HG03025 (cell line): ENCODE data around the gene KCNQ1.
A peak's percentile ranks its signal among the peaks of the same experiment; 100 is the strongest.

Experiments used
- ATAC-seq: cut with Tn5 transposase; IDR thresholded peaks from one replicate; pipeline ENCODE4 v1.9.1; 2021; ENCODE audit warnings: mild to moderate bottlenecking, moderate library complexity; ENCODE audit not compliant: unreplicated experiment, low FRiP score

Gene KCNQ1

DNA sequence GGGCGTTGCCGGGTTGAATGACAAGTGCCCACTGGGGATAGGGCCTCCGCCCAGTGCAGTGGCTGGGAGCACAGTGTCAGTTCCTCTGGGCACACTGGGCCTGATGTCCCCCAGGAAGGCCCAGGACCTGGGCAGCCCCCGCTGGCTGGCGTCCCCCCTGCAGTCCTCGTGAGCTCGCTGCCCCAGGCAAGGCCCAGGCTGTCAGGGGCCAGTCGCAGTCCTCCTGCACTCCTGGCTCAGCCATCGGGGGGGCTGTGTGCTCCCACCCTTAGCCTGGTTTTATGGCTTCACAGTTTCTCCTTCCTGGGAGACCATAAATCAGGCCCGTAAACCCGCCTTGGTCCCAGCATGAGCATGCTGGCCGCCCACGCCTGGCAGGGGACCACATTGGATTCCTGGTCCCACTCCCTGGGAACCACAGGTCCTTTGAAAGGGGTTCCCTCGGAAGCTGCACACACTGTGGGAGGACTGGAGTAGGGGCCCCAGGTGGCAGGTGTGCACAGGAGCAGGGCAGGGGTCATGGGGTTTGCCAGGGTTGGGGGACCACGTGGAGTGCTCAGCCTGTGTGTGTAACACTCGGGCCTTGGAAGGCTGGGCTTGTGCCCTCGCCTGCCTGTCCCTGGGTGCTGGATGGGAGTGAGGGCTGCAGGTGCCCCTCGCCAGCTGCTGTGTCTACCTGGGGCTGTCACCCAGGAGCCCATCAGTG, 141.4 kb downstream of the KCNQ1 start:
- ATAC-seq: no peak

GRCh38 chr11:2586793-2587131, 142.0 kb downstream of the KCNQ1 start:
- no peak for ATAC-seq

DNA sequence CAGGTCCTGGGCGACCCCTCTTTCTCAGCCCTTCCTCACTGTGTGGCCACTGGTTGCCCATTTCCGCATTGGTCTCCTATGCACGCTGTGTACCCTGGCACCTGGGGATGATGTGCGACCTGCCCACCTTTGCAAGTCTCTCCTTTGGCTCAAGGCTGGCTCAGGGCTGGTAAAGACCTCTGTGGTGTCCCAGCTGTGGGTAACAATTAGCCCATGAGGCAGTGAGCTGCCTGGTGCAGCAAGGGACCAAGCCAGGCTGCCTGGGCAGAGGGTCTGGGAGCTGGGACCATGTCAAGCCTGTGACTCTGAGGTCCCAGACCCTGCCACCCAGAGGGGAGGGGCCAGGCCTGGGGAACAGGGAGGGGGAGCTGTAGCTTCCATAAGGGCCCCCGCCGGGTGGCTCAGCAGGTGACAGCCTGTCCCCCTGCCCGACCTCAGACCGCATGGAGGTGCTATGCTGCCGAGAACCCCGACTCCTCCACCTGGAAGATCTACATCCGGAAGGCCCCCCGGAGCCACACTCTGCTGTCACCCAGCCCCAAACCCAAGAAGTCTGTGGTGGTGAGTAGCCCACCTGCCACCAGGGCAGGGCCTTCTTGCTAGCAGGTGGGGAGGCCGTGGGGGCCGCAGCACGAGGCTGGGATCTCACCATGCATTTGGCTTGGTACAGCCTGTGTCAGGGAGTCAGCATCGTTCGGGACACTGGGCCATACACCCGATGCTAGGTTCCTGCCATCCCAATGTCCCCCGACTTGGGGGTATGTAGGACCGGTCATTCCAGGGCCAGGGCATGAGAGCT, 142.5 kb downstream of the KCNQ1 start:
- no peak for ATAC-seq

DNA sequence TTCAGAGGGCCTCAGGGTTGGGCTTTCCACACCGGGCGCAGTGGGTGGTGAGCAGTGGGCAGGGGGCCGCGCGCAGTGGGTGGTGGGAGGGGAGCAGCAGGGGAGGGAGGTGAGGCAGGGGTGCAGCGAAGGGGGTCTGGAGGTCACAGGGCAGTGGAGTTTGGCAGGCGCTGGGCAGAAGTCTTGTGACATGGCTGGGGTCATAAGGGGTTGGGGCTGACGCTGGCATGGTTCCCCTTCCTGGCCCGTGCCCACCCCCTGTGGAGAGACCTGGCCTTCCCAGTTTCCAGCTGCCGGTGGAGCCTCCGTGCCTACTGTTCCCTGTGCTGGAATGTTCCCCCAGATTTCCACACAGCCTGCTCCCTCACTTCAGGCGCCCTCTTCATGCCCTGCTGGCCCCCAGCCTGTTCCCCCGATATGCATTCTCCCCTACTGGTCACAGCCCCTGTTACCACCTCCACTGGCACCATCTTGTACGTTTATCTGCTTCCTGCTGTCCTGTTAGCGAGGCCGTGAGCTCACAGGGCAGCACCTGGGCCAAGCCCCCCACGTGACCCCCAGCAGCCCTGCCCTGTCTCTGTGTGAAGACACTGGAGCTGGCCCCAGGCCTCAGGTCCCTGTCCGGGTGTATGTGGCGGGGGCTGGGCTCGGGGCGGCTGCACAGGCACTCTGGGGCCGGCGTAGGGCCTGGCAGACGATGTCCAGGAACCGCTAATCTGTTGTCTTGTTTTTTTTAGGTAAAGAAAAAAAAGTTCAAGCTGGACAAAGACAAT, 143.4 kb downstream of the KCNQ1 start:
- no peak for ATAC-seq

DNA sequence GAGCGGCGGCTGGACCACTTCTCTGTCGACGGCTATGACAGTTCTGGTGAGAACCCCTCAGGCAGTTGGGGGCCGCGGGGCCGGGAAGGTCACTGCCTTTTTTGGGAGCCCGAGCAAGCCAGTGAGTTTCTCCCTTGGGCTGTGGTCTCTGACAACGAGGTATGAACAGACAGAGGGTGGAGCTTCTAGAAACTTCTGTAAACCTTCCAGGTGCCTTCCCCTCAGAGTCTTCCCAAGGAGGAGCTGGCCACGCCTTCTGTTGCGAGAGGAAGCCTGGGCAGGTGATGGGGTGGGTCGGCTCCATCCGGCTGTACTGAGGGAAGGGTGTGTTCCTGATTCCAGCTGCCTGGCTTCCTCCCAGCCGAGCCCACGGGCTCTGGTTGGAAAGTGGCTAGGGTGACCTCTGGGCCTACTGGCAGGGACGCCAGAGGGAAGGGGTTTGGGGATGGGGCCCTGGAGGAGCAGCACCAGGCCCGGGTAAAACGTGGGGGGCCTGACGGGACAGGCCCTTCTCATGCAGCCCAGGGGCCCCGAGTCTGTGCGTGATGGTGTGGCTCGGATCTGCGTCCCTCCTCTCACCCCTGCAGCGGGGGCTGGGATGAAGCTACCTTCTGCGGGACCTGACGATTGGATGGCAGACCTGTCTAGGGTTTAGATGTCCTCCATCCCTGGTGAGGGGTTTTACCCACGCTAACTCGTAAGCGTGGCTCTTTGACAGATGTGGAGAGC, 144.2 kb downstream of the KCNQ1 start:
- no peak for ATAC-seq

- no peak for ATAC-seq
Measured at GRCh38 chr11:2589538-2589934, 144.7 kb downstream of the KCNQ1 start.

GRCh38 chr11:2590131-2590964, 145.5 kb downstream of the KCNQ1 start:
- no peak for ATAC-seq

DNA sequence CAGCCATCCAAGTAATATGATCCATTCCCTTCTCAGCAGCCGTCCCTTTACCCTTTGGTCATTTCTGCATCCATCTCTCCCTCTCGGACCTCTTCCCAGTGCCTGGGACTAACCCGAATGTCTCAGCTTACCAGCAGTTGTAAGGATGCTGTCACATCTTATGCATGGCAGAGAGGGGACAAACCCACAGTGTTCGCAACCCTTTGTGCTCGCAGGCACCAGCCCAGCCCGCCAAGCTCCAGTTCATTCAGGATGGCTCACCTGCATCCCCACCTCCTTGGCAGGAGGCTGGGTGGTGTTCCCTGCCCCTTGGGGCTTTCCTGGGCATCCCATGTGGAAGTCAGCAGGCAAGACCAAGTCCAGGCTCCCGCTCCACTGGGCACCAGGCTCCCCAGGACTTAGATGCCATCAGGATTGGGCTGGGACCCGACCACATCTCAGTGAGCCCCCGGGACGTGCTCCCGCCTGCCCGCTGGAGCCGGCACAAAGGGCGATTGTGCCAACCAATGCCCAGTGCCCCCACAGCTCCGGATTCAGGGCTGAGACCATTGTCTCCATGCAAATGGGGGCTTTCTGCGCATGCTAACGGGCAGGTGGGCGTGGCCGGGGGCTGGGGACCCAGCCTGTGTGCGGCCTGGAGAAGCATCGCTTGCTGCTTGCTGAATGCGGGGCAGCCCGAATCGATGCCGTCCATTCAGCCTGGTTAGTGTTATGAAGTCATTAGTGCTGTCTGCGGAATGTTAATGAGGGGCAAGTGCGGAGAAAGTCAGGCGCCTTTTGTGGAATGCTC, 146.4 kb downstream of the KCNQ1 start:
- no peak for ATAC-seq

- ATAC-seq: no peak
Measured at GRCh38 chr11:2591805-2592204, 147.0 kb downstream of the KCNQ1 start.

DNA sequence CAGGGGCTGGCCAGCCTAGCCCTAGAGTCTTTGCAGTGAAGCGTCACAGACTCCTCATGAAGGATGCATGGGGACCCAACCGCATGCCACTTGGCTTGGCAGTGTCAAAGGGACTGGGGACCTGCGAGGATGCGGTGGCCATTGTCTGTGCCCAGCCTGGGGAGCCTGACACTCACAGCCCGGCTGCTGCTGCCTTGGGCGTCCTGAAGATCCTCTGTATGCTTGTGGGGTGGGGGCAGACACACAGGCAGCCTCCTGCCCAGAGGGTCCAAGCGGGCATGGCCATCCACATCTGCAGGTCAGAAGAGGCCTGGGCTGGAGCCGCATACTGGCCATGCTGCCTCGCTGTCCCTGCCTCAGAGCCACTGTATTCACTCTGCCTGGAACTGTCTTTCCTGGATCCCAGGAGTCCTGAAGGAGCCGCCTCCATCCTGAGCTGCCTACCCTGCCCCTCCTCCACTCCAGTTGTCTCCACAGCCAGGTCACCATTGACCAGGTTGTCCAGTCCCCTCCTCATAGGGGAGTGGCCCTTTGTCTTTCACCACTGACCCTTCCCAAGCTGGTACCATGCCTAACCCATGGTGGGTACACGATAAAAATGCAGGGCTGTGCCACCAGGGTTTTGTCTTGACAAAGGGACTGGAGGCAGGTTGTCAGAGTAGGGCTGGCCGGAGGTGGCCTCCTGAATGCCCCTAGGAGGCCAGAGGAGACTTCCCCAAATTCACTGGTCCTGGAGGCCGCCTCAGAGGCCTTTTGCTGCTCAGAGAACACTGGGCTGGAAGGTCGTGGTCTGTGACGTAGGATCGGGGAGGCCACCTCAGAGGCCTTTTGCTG, 148.0 kb downstream of the KCNQ1 start:
- ATAC-seq: no peak

DNA sequence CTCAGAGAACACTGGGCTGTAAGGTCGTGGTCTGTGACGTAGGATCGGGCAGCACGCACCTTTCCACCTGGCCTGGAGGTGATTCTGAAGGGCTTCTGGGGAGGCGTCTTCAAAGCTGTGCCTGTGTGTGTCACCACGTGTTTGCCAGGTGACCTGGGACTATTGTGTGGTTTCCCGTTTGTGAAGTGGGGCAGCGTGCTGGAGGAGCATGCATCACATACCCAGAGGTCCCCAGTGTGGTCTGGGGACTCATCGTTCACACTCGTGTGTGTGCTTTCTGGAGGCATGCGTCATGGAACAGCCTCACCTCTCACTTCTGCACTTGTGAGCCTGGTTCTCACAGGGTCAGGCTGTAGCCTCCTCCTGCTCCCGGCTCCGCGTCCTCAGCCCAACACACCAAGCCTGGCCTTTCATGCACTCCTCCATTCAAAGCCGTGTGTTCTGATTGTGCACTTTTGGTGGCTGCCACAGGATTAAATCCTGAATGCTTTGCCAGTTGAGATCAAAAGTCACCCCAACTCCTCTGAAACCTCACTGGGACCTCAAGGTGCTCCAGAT, 148.7 kb downstream of the KCNQ1 start:
- ATAC-seq: no peak

GRCh38 chr11:2594267-2594666, 149.5 kb downstream of the KCNQ1 start:
- ATAC-seq: no peak

- ATAC-seq: no peak
Measured at GRCh38 chr11:2595204-2595603, 150.4 kb downstream of the KCNQ1 start.

DNA sequence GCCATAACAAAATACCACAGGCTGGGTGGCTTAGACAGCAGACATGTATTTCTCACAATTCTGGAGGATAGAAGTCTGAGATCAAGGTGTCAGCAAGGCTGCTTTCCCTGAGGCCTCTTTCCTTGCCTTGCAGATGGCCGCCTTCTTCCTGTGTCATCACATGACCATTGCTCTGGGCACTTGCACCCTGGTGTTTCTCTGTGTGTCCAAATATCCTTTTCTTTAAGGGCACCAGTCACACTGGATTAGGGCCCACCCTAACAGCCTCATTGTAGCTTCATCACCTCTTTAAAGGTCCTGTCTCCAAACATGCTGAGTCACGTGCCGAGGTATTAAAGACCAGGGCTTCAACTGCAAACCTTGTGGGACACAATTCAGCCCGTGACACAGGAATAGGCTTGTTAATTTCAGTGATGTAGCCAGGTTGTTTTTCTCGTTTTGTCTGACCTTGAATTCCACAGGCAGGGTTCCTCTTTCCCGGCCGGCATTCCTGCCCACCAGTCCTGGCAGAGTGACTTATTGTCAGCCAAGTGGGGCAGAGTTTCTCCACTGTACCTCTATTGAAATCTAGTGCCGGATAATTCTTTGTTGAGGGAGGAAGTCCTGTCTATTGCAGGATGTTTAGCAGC, 154.9 kb downstream of the KCNQ1 start:
- no peak for ATAC-seq

DNA sequence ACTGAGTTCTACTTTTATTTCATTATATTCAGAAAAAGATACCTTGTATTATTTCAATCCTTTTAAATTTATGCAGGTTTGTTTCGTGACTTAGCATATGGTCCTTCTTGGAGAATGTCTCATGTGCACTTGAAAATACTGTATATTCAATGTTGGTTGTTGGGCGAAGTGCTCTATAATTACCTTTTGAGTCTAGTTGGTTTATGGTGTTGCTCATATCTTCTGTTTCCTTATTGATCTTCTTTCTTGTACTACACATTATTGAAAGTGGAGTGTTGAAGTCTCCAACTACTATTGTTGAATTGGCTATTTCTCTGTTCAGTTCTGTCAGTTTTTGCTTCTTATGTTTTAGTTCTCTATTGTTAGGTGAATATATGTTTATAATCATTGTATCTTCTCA, 164.5 kb downstream of the KCNQ1 start:
- ATAC-seq: no peak

- no peak for ATAC-seq
Measured at GRCh38 chr11:2612884-2613571, 168.2 kb downstream of the KCNQ1 start.

- peak; percentile 49 for ATAC-seq
Measured at GRCh38 chr11:2621894-2622293, 177.1 kb downstream of the KCNQ1 start.
